NCI-H524 treated with DMSO at 0.1 percent for 48 hours (cell line): ENCODE data around the gene ALG11.
"Not testable (repeated sequence)": the region's sequence is repeated elsewhere in the genome, so short reads cannot be mapped to it uniquely, and the experiment has no call there.

Experiments
- DNase-seq: peaks from one replicate; lab custom pipeline; 2025; lab: John Stamatoyannopoulos, UW

ALG11 gene

GRCh38 chr13:52029569-52029968 lies 17.4 kb downstream of the ALG11 start:
- no peak for DNase-seq

- not testable (repeated sequence) for DNase-seq
Measured at GRCh38 chr13:52030401-52030800, 18.2 kb downstream of the ALG11 start.

GRCh38 chr13:52033039-52033438 lies 20.8 kb downstream of the ALG11 start:
- no peak for DNase-seq

- DNase-seq = no peak
Measured at GRCh38 chr13:52034616-52035226, 22.5 kb downstream of the ALG11 start.

GRCh38 chr13:52036037-52036436 lies 23.8 kb downstream of the ALG11 start:
- no peak for DNase-seq

GRCh38 chr13:52043675-52044074 lies 31.5 kb downstream of the ALG11 start:
- no peak for DNase-seq

- no peak for DNase-seq
Measured at GRCh38 chr13:52047463-52047862, 35.3 kb downstream of the ALG11 start.

GRCh38 chr13:52048516-52048915 lies 36.3 kb downstream of the ALG11 start:
- DNase-seq = no peak

GRCh38 chr13:52051400-52051799 lies 39.2 kb downstream of the ALG11 start:
- DNase-seq = no peak

GRCh38 chr13:52053460-52053859 lies 41.3 kb downstream of the ALG11 start:
- no peak for DNase-seq

GRCh38 chr13:52061064-52061463 lies 48.9 kb downstream of the ALG11 start:
- DNase-seq = not testable (repeated sequence)

- DNase-seq = no peak
Measured at GRCh38 chr13:52061587-52061986, 49.4 kb downstream of the ALG11 start.

- DNase-seq = no peak
Measured at GRCh38 chr13:52067237-52067636, 55.0 kb downstream of the ALG11 start.

- no peak for DNase-seq
Measured at GRCh38 chr13:52070929-52071523, 58.8 kb downstream of the ALG11 start.
